Panc1 (cell line): ENCODE data around the gene LTB4R. TPM values are rescaled to one million over a fixed set of nuclear protein-coding genes. Genes with fewer than 3 reads are reported as not detected.

Source experiments
- ATAC-seq: fragments of 200-7000 bp; cut with Tn5 transposase; 2 replicates; pipeline ENCODE4 v1.9.1; 2020; ENCODE audit warnings: mild to moderate bottlenecking, moderate library complexity
- Bru-seq: library from RNA; stranded (reverse); fragments of 400-500 nt; gene quantifications from one replicate; lab custom pipeline; 2021; lab: Mats Ljungman, UMichigan
- BruChase-seq, 2 experiments: library from RNA; stranded (reverse); fragments of 400-500 nt; gene quantifications; one replicate each; lab custom pipeline; 2021; lab: Mats Ljungman, UMichigan
- BruUV-seq: library from RNA; stranded (reverse); fragments of 400-500 nt; replicated peaks from 2 replicates; lab custom pipeline; 2021; lab: Mats Ljungman, UMichigan
- CTCF ChIA-PET: fragments of 300-600 bp; sonication (Branson Sonifier 250); formaldehyde crosslinking; loops from one replicate; lab custom pipeline; 2022; ENCODE audit warnings: antibody characterized with exemption; lab: Charles Lee
- POLR2A ChIA-PET: fragments of 300-600 bp; sonication (Branson Sonifier 250); formaldehyde crosslinking; loops from one replicate; lab custom pipeline; 2022; ENCODE audit warnings: antibody characterized with exemption; lab: Charles Lee
- DNase-seq: peaks from one replicate; pipeline ENCODE4 v3.0.0-alpha.2; 2010; ENCODE audit warnings: low read depth, low spot score
- H3K27ac ChIP-seq: 2 replicates; pipeline ENCODE4 v1.5.1; 2011; ENCODE audit warnings: mild to moderate bottlenecking, low read length, inconsistent platforms
- H3K27me3 ChIP-seq: fragments of 200-500 bp; sonication (Bioruptor generic); 2 replicates; pipeline ENCODE4 v1.6.0; 2014; ENCODE audit warnings: low read length, inconsistent platforms; ENCODE audit not compliant: control insufficient read depth, insufficient read depth
- H3K36me3 ChIP-seq: fragments of 200-500 bp; sonication (Bioruptor generic); 2 replicates; pipeline ENCODE4 v1.5.1; 2014; ENCODE audit warnings: inconsistent platforms, mild to moderate bottlenecking, low read length, moderate library complexity; ENCODE audit not compliant: control insufficient read depth, insufficient read depth
- H3K4me1 ChIP-seq: 2 replicates; pipeline ENCODE4 v1.5.1; 2011; ENCODE audit warnings: inconsistent platforms, mild to moderate bottlenecking, low read length, moderate library complexity; ENCODE audit not compliant: control insufficient read depth, insufficient read depth
- H3K4me3 ChIP-seq, 2 experiments: 2 replicates each; pipeline ENCODE4 v1.5.1; 2011 to 2012; ENCODE audit warnings: low read depth in 2 of 2, low read length in 2 of 2, mild to moderate bottlenecking in 2 of 2, inconsistent platforms in 1 of 2, moderate library complexity in 1 of 2
- H3K9me3 ChIP-seq: fragments of 200-500 bp; sonication (Bioruptor generic); 2 replicates; pipeline ENCODE4 v1.5.1; 2014; ENCODE audit warnings: low read depth, mild to moderate bottlenecking, inconsistent platforms, low read length, moderate library complexity; ENCODE audit not compliant: control insufficient read depth, insufficient read depth
- CTCF ChIP-seq: fragments of 450-650 bp; IDR thresholded peaks from 2 replicates; pipeline ENCODE4 v1.5.1; 2017; ENCODE audit warnings: mild to moderate bottlenecking
- POLR2AphosphoS5 ChIP-seq: IDR thresholded peaks from 2 replicates; pipeline ENCODE4 v1.6.1; 2012; ENCODE audit warnings: mild to moderate bottlenecking, low read depth, low read length, moderate library complexity
- SIN3A ChIP-seq: IDR thresholded peaks from 2 replicates; pipeline ENCODE4 v1.6.1; 2012; ENCODE audit warnings: low read depth, mild to moderate bottlenecking, low read length, moderate library complexity, borderline replicate concordance; ENCODE audit not compliant: insufficient read depth
- TCF7L2 ChIP-seq: IDR thresholded peaks from 2 replicates; pipeline ENCODE4 v1.6.1; 2011; ENCODE audit warnings: mild to moderate bottlenecking, low read depth, low read length, inconsistent platforms
- in situ Hi-C: cut with HindIII; loops from 2 replicates; pipeline ENCODE4 v1.10.0; 2016; ENCODE audit warnings: low sequenced_read_pairs, low pct_unique_long_range_greater_than_20kb
- intact Hi-C: fragments of 100-400 bp; cut with micrococcal nuclease; formaldehyde crosslinking; loops from one replicate; pipeline ENCODE4 v1.10.0; 2022; ENCODE audit not compliant: unreplicated experiment
- long read RNA-seq: library from polyadenylated mRNA; unstranded; transcript quantifications from one replicate; pipeline ENCODE4 v2.0.0, GENCODE V29; 2021; ENCODE audit not compliant: unreplicated experiment
- polyA plus RNA-seq: library from polyadenylated mRNA; unstranded; fragments of >200 nt; gene quantifications from one replicate; pipeline ENCODE4 v1.2.1, GENCODE V29; 2012; ENCODE audit warnings: missing spikeins; ENCODE audit not compliant: insufficient read length
- total RNA-seq: library from RNA; stranded (reverse); gene quantifications from one replicate; pipeline ENCODE4 v1.2.1, GENCODE V29; 2021; ENCODE audit not compliant: unreplicated experiment
- TF ChIP-seq, protein P1 (sequence below), 2 experiments: IDR thresholded peaks; 2 replicates each; pipeline ENCODE4 v1.6.1; 2011 to 2012; ENCODE audit warnings: low read depth in 2 of 2, control low read depth in 1 of 2, low read length in 1 of 2, mild to moderate bottlenecking in 1 of 2, moderate library complexity in 1 of 2; ENCODE audit not compliant: insufficient read depth in 1 of 2

LTB4R gene, protein sequence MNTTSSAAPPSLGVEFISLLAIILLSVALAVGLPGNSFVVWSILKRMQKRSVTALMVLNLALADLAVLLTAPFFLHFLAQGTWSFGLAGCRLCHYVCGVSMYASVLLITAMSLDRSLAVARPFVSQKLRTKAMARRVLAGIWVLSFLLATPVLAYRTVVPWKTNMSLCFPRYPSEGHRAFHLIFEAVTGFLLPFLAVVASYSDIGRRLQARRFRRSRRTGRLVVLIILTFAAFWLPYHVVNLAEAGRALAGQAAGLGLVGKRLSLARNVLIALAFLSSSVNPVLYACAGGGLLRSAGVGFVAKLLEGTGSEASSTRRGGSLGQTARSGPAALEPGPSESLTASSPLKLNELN
- total RNA-seq (4.8 TPM), Bru-seq, nascent RNA (percentile 63 among the genes with signal in this experiment), BruChase-seq, experiment 1, labeled RNA remaining after a 2-hour chase (percentile 84 among the genes with signal in this experiment), BruChase-seq, experiment 2, labeled RNA remaining after a 6-hour chase (percentile 88 among the genes with signal in this experiment)
- polyA plus RNA-seq: 7.0 TPM
- long read RNA-seq, full-length matches to known transcripts: 4 of 17 reads
- long read RNA-seq, partial matches to known transcripts: 12 of 17 reads
- long read RNA-seq, other reads (novel, unspliced or antisense): 1 of 17 reads

- Histone ChIP-seq H3K4me3 (no peak within 1 kb of the TSS), H3K9me3 (no peaks in the 10 kb centered on the region), H3K27me3 (no peaks in the 10 kb centered on the region), H3K4me1 (no peaks in the 10 kb centered on the region), H3K27ac (no peak within 1 kb of the TSS), H3K36me3 (no peaks in the 10 kb centered on the region)
- POLR2A ChIA-PET: interaction anchor here (0.5 kb wide), 1 partner anchor 70 kb away, joined by 3 read pairs; no protein-coding TSS in a partner anchor
- CTCF ChIA-PET: no interaction called here
- TF ChIP-seq CTCF: no peak
- TF ChIP-seq TCF7L2: no peak
- TF ChIP-seq POLR2AphosphoS5: no peak
- TF ChIP-seq, protein P1, sequence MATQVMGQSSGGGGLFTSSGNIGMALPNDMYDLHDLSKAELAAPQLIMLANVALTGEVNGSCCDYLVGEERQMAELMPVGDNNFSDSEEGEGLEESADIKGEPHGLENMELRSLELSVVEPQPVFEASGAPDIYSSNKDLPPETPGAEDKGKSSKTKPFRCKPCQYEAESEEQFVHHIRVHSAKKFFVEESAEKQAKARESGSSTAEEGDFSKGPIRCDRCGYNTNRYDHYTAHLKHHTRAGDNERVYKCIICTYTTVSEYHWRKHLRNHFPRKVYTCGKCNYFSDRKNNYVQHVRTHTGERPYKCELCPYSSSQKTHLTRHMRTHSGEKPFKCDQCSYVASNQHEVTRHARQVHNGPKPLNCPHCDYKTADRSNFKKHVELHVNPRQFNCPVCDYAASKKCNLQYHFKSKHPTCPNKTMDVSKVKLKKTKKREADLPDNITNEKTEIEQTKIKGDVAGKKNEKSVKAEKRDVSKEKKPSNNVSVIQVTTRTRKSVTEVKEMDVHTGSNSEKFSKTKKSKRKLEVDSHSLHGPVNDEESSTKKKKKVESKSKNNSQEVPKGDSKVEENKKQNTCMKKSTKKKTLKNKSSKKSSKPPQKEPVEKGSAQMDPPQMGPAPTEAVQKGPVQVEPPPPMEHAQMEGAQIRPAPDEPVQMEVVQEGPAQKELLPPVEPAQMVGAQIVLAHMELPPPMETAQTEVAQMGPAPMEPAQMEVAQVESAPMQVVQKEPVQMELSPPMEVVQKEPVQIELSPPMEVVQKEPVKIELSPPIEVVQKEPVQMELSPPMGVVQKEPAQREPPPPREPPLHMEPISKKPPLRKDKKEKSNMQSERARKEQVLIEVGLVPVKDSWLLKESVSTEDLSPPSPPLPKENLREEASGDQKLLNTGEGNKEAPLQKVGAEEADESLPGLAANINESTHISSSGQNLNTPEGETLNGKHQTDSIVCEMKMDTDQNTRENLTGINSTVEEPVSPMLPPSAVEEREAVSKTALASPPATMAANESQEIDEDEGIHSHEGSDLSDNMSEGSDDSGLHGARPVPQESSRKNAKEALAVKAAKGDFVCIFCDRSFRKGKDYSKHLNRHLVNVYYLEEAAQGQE (IDR thresholded peaks at IDR 0.05; ENCODE audit: insufficient read depth in 1 of 2, low read depth in 2 of 2, low read length in 1 of 2): no peak
- no peak for TF ChIP-seq SIN3A
- ATAC-seq (no peak), DNase-seq (no peak)
- in situ Hi-C loops: no loop called here
- BruUV-seq: no TSS peak
- intact Hi-C loops: no loop called here
Measured at GRCh38 chr14:24310646-24311604, at the start of gene LTB4R. LTB4R (plus strand) TSS chr14:24311502; CDS start chr14:24315652, 4,150 bp downstream.

DNA sequence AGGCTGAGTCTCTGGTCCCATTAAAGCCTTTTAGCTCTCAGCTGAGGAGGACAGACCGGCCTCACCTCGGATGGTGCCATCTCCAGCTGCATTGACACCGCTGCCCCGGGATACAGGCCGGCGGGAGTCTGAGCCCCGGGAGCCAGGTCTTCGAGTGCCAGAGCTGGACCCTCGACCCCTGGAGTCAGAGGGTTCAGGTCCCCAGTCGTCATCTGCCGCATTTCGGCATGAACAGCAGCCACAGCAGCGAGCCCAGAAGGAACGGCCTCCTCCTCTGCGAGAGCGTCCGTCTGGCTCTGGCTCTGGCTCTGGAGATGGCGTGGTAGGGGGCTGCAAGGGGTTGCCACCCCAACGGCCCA, 49.4 kb upstream of the LTB4R start:
- Histone ChIP-seq H3K36me3 (no peaks in the 10 kb centered on the region), H3K27me3 (no peaks in the 10 kb centered on the region), H3K9me3 (no peaks in the 10 kb centered on the region), H3K27ac (no peak overlapping the region), H3K4me3 (no peak overlapping the region), H3K4me1 (no peaks in the 10 kb centered on the region)
- no TSS peak for BruUV-seq
- DNase-seq: no peak
- POLR2A ChIA-PET: no interaction called here
- in situ Hi-C loops (no loop called here), intact Hi-C loops (no loop called here)
- CTCF ChIA-PET: interaction anchor here (0.5 kb wide), 1 partner anchor 280 kb away, joined by 3 read pairs; no protein-coding TSS in a partner anchor
- ATAC-seq: no peak
- no peak for TF ChIP-seq TCF7L2
